H9 (cell line): Measurements from ENCODE around the gene GRAP2. TPM values are rescaled to one million over a fixed set of nuclear protein-coding genes. Genes with fewer than 3 reads are reported as not detected.

Experiments used
- DNase-seq: peaks from one replicate; pipeline ENCODE4 v3.0.0-alpha.2; 2017
- H2AFZ ChIP-seq: one replicate; pipeline ENCODE4 v1.6.1; 2013; ENCODE audit warnings: mild to moderate bottlenecking, low read length, control low read depth, moderate library complexity
- H2AK5ac ChIP-seq: 2 replicates; pipeline ENCODE4 v1.6.1; 2013; ENCODE audit warnings: low read length, control low read depth, mixed read lengths; ENCODE audit not compliant: insufficient read length
- H2BK120ac ChIP-seq: one replicate; pipeline ENCODE4 v1.6.1; 2013; ENCODE audit warnings: low read depth, mild to moderate bottlenecking, low read length, control low read depth, inconsistent platforms; ENCODE audit not compliant: poor library complexity, severe bottlenecking
- H2BK12ac ChIP-seq: 2 replicates; pipeline ENCODE4 v1.6.1; 2013; ENCODE audit warnings: low read length, control low read depth, mixed read lengths, low read depth; ENCODE audit not compliant: insufficient read length
- H2BK15ac ChIP-seq: 2 replicates; pipeline ENCODE4 v1.6.1; 2013; ENCODE audit warnings: low read depth, low read length, control low read depth
- H2BK20ac ChIP-seq: one replicate; pipeline ENCODE4 v1.6.1; 2013; ENCODE audit warnings: low read depth, mild to moderate bottlenecking, low read length, control low read depth, inconsistent platforms; ENCODE audit not compliant: poor library complexity, severe bottlenecking
- H2BK5ac ChIP-seq: 2 replicates; pipeline ENCODE4 v1.6.1; 2013; ENCODE audit warnings: low read length, control low read depth, mixed read lengths; ENCODE audit not compliant: insufficient read length
- H3K14ac ChIP-seq: 2 replicates; pipeline ENCODE4 v1.6.1; 2013; ENCODE audit warnings: low read length, control low read depth; ENCODE audit not compliant: insufficient read depth
- H3K18ac ChIP-seq: 2 replicates; pipeline ENCODE4 v1.6.1; 2013; ENCODE audit warnings: low read depth, mild to moderate bottlenecking, mixed read lengths, low read length, control low read depth; ENCODE audit not compliant: insufficient read length
- H3K23ac ChIP-seq: 2 replicates; pipeline ENCODE4 v1.6.1; 2013; ENCODE audit warnings: low read length, control low read depth, mixed read lengths, low read depth; ENCODE audit not compliant: insufficient read length
- H3K23me2 ChIP-seq: 2 replicates; pipeline ENCODE4 v1.6.1; 2013; ENCODE audit warnings: low read depth, mild to moderate bottlenecking, mixed read lengths, low read length, control low read depth; ENCODE audit not compliant: insufficient read length, poor library complexity, severe bottlenecking
- H3K27ac ChIP-seq: 2 replicates; pipeline ENCODE4 v1.5.1; 2013; ENCODE audit warnings: low read length, control low read depth, mixed read lengths, low read depth; ENCODE audit not compliant: insufficient read length
- H3K27me3 ChIP-seq: 2 replicates; pipeline ENCODE4 v1.6.1; 2013; ENCODE audit warnings: low read length, control low read depth, inconsistent platforms; ENCODE audit not compliant: insufficient read depth
- H3K4ac ChIP-seq: 2 replicates; pipeline ENCODE4 v1.6.1; 2013; ENCODE audit warnings: low read depth, mild to moderate bottlenecking, control low read depth, inconsistent platforms, low read length, moderate library complexity
- H3K4me1 ChIP-seq: 2 replicates; pipeline ENCODE4 v1.6.1; 2013; ENCODE audit warnings: low read length, control low read depth, inconsistent platforms; ENCODE audit not compliant: insufficient read depth
- H3K4me2 ChIP-seq: 2 replicates; pipeline ENCODE4 v1.6.1; 2013; ENCODE audit warnings: low read length, control low read depth, mixed read lengths; ENCODE audit not compliant: insufficient read length, insufficient read depth
- H3K56ac ChIP-seq: 2 replicates; pipeline ENCODE4 v1.6.1; 2013; ENCODE audit warnings: low read depth, mild to moderate bottlenecking, mixed read lengths, low read length, control low read depth; ENCODE audit not compliant: insufficient read length
- H3K79me1 ChIP-seq: 2 replicates; pipeline ENCODE4 v1.6.1; 2013; ENCODE audit warnings: low read depth, mild to moderate bottlenecking, moderate library complexity, low read length, control low read depth, inconsistent platforms; ENCODE audit not compliant: insufficient read depth, poor library complexity, severe bottlenecking
- H3K79me2 ChIP-seq: 2 replicates; pipeline ENCODE4 v1.6.1; 2013; ENCODE audit warnings: low read length, control low read depth, inconsistent platforms; ENCODE audit not compliant: insufficient read depth
- H3K9ac ChIP-seq: 2 replicates; pipeline ENCODE4 v1.6.1; 2013; ENCODE audit warnings: low read length, control low read depth, mixed read lengths; ENCODE audit not compliant: insufficient read length; ENCODE audit errors: extremely low read depth
- H3K9me3 ChIP-seq: one replicate; pipeline ENCODE4 v1.6.1; 2013; ENCODE audit warnings: low read depth, low read length, inconsistent platforms; ENCODE audit not compliant: control insufficient read depth
- H3T11ph ChIP-seq: one replicate; pipeline ENCODE4 v1.6.1; 2013; ENCODE audit warnings: mild to moderate bottlenecking, low read length, control low read depth, inconsistent platforms
- H4K20me1 ChIP-seq: one replicate; pipeline ENCODE4 v1.6.1; 2013; ENCODE audit not compliant: control insufficient read depth, insufficient read length, insufficient read depth
- H4K5ac ChIP-seq: 2 replicates; pipeline ENCODE4 v1.6.1; 2013; ENCODE audit warnings: low read depth, mild to moderate bottlenecking, mixed read lengths, low read length, control low read depth; ENCODE audit not compliant: insufficient read length
- H4K8ac ChIP-seq: replicated peaks from 2 replicates; pipeline ENCODE4 v1.6.1; 2013; ENCODE audit warnings: low read length, control low read depth, mixed read lengths, low read depth; ENCODE audit not compliant: insufficient read length
- H4K91ac ChIP-seq: 2 replicates; pipeline ENCODE4 v1.6.1; 2013; ENCODE audit warnings: low read depth, mild to moderate bottlenecking, moderate library complexity, mixed read lengths, low read length, control low read depth; ENCODE audit not compliant: insufficient read length
- H3K27ac Mint-ChIP-seq, 3 experiments: 2 replicates in 2 of 3; 3 replicates in 1 of 3; pipeline ENCODE4 v1.8.0; 2020 to 2021; ENCODE audit warnings: mixed read lengths in 3 of 3, mild to moderate bottlenecking in 1 of 3, moderate library complexity in 1 of 3
- H3K27me3 Mint-ChIP-seq: 2 replicates; pipeline ENCODE4 v1.8.0; 2021; ENCODE audit warnings: low read depth, mild to moderate bottlenecking, moderate library complexity, mixed read lengths
- H3K36me3 Mint-ChIP-seq, 3 experiments: 2 replicates in 2 of 3; 3 replicates in 1 of 3; pipeline ENCODE4 v1.8.0; 2020 to 2021; ENCODE audit warnings: low read depth in 3 of 3, mixed read lengths in 3 of 3; ENCODE audit not compliant: insufficient read depth in 1 of 3
- H3K4me1 Mint-ChIP-seq, 2 experiments: 2 replicates each; pipeline ENCODE4 v1.8.0; 2020; ENCODE audit warnings: mixed read lengths in 2 of 2
- H3K4me3 Mint-ChIP-seq, 2 experiments: 2 replicates in 1 of 2; 3 replicates in 1 of 2; pipeline ENCODE4 v1.8.0; 2020 to 2021; ENCODE audit warnings: mild to moderate bottlenecking in 2 of 2, mixed read lengths in 2 of 2, moderate library complexity in 1 of 2
- H3K9me3 Mint-ChIP-seq, 2 experiments: 2 replicates in 1 of 2; 3 replicates in 1 of 2; pipeline ENCODE4 v1.8.0; 2020; ENCODE audit warnings: mild to moderate bottlenecking in 2 of 2, mixed read lengths in 2 of 2, moderate library complexity in 1 of 2
- CTCF ChIP-seq: fragments of 200-600 bp; sonication (generic); conservative IDR thresholded peaks from 3 replicates; pipeline ENCODE4 v1.8.0; 2021; ENCODE audit warnings: antibody characterized with exemption, mild to moderate bottlenecking
- WGBS: extraction: QIAGEN DNeasy Blood & Tissue Kit; methylation state at CpG from one replicate; pipeline ENCODE4 v1.1.7; 2013; ENCODE audit warnings: missing lambda C conversion rate, low lambda C conversion rate, mixed read lengths; ENCODE audit not compliant: insufficient read length; ENCODE audit errors: extremely low coverage; 5-methylcytosine and 5-hydroxymethylcytosine counted together
- total RNA-seq: library from RNA; stranded (reverse); gene quantifications from 2 replicates; pipeline ENCODE4 v1.2.1, GENCODE V29; 2021

The GRAP2 gene
- total RNA-seq, 1 experiment from 2014 or later = not detected

- Histone ChIP-seq H3K4me2 (no peak overlapping the region), H2AK5ac (no peak overlapping the region), H3K4me1 (no peaks in the 10 kb centered on the region; the same call in 1 of the 2 replicates)
These were observed 113.9 kb downstream of the GRAP2 start for GRCh38 chr22:40014667-40015248.

More at GRCh38 chr22:40014667-40015248, 113.9 kb downstream of the GRAP2 start:
- Histone ChIP-seq H3K56ac (no peak overlapping the region), H3K23me2 (peaks cover under 1% of the 10 kb centered on the region), H3K9ac (no peak overlapping the region), H3K27ac (no peak overlapping the region), H2BK120ac (no peak overlapping the region), H3K79me1 (peaks cover 5% of the 10 kb centered on the region), H2BK5ac (no peak overlapping the region), H3K4ac (no peak overlapping the region), H2BK15ac (no peak overlapping the region), H3K9me3 (no peaks in the 10 kb centered on the region), H4K5ac (no peak overlapping the region), H4K20me1 (no peaks in the 10 kb centered on the region), H4K8ac (no peak overlapping the region), H3T11ph (no peak overlapping the region), H4K91ac (no peak overlapping the region), H3K18ac (no peak overlapping the region), H3K27me3 (no peaks in the 10 kb centered on the region), H2BK20ac (no peak overlapping the region), H3K23ac (no peak overlapping the region), H2AFZ (no peak overlapping the region), H3K79me2 (no peaks in the 10 kb centered on the region), H2BK12ac (no peak overlapping the region), H3K14ac (no peak overlapping the region)
- TF ChIP-seq CTCF = no peak
- H3K27me3 Mint-ChIP-seq = no peaks in the 10 kb centered on the region
- no CpG with 5 or more reads among the region's 5 CpGs for WGBS
- H3K4me1 Mint-ChIP-seq = peaks cover 4 to 8% of the 10 kb centered on the region in 2 experiments
- H3K27ac Mint-ChIP-seq = 0 out of 7 replicates have a peak overlapping the region, but pooled peaks of 1 of the 3 experiments have one; percentile 0
- H3K4me3 Mint-ChIP-seq = no peak overlapping the region
- peaks cover 11 to 18% (median 17%) of the 10 kb centered on the region in 3 experiments for H3K36me3 Mint-ChIP-seq
- DNase-seq = no peak
- H3K9me3 Mint-ChIP-seq = no peaks in the 10 kb centered on the region; a peak in 1 of 5 replicates
